ENCODE results near the gene CCR9.

DNA sequence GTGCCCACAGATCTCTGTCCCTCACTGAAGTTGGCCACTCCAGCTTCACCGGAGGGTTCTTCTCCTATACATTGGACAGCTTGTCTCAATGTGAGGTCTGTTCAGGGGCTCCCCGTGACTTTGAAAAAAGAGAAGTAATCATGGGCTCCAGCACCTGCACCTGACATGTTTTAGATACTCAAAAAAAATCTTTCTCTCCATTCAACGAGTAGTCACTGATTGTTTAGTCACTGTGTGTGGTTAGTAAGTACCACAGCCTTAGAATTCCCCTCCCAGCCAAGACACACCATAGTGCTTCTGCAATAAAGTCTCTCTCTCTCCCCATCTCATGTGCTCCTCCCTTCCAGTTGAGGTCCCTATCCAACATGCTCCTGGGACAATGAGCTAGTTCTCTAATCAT, 18.6 kb downstream of the CCR9 start:
- TF ChIP-seq POLR2AphosphoS5 (IDR thresholded peaks at IDR 0.05) = no peak
- TF ChIP-seq, protein P1, sequence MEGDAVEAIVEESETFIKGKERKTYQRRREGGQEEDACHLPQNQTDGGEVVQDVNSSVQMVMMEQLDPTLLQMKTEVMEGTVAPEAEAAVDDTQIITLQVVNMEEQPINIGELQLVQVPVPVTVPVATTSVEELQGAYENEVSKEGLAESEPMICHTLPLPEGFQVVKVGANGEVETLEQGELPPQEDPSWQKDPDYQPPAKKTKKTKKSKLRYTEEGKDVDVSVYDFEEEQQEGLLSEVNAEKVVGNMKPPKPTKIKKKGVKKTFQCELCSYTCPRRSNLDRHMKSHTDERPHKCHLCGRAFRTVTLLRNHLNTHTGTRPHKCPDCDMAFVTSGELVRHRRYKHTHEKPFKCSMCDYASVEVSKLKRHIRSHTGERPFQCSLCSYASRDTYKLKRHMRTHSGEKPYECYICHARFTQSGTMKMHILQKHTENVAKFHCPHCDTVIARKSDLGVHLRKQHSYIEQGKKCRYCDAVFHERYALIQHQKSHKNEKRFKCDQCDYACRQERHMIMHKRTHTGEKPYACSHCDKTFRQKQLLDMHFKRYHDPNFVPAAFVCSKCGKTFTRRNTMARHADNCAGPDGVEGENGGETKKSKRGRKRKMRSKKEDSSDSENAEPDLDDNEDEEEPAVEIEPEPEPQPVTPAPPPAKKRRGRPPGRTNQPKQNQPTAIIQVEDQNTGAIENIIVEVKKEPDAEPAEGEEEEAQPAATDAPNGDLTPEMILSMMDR (IDR thresholded peaks at IDR 0.05) = no peak

Measured in esophagus muscularis mucosa (tissue), 3 donors.